Measurements from ENCODE around the gene PTPRO. TPM values are rescaled to one million over a fixed set of nuclear protein-coding genes. Genes with fewer than 3 reads are reported as not detected.

The PTPRO gene
- total and polyA plus RNA-seq, 10 of the 15 experiments (the other 5 are each of a cell fraction or from before 2014, with no cell fraction given) = 1.2 to 5.3 (median 3.5) TPM

- POLR2A ChIA-PET = no interaction called here
- TF ChIP-seq TCF12 (IDR thresholded peaks at IDR 0.05; ENCODE audit: low read depth, low read length) (no peak), USF2 (IDR thresholded peaks at IDR 0.05; ENCODE audit: borderline replicate concordance, low read depth, low read length) (no peak), ZBED1 (IDR thresholded peaks at IDR 0.05; ENCODE audit: borderline replicate concordance) (no peak), RCOR1 (conservative IDR thresholded peaks at IDR 0.05; ENCODE audit: low read depth, low read length) (no peak), ESRRA (IDR thresholded peaks at IDR 0.05; ENCODE audit: low read length) (no peak), SMAD5 (IDR thresholded peaks at IDR 0.05; ENCODE audit: low read depth) (no peak), SMAD1 (IDR thresholded peaks at IDR 0.05; ENCODE audit: low read depth, partially characterized antibody) (no peak), CEBPZ (IDR thresholded peaks at IDR 0.05; ENCODE audit: low read depth, low read length) (no peak), NR2F1 (conservative IDR thresholded peaks at IDR 0.05) (no peak), BACH1 (IDR thresholded peaks at IDR 0.05; ENCODE audit: borderline replicate concordance) (no peak), MTA2 (IDR thresholded peaks at IDR 0.05; ENCODE audit: low read depth) (no peak), BCL11A (IDR thresholded peaks at IDR 0.05; ENCODE audit: low read depth, low read length) (no peak), KAT2A (conservative IDR thresholded peaks at IDR 0.05; ENCODE audit: control insufficient read depth, low read depth, low read length) (no peak), NFYA (IDR thresholded peaks at IDR 0.05; ENCODE audit: borderline replicate concordance, low read depth, low read length) (no peak), ZBTB40 (IDR thresholded peaks at IDR 0.05; ENCODE audit: borderline replicate concordance) (no peak), ZNF274 (IDR thresholded peaks at IDR 0.05; ENCODE audit: insufficient read depth, insufficient read length) (no peak)
- 48% methylated on average over 4 of the region's 4 CpGs for whole genome bisulfite sequencing (ENCODE audit: insufficient coverage, insufficient replicate concordance, low lambda C conversion rate, missing lambda C conversion rate)
- no TSS peak for BruUV-seq (replicated peaks)
- intact Hi-C loops (cut with micrococcal nuclease; ENCODE audit: unreplicated experiment) (no loop called here), in situ Hi-C loops (cut with MboI) (no loop called here)
- no peak overlapping the region for H3K4me3 ChIP-seq
- SMC1A ChIA-PET (ENCODE audit: uncharacterized antibody, unreplicated experiment) = interaction anchor here (0.7 to 0.9 kb wide), 2 partner anchors 31 to 916 kb away, joined by 3 to 4 read pairs; no protein-coding TSS in a partner anchor
- no peaks in the 10 kb centered on the region for H3K79me2 ChIP-seq (ENCODE audit: control insufficient read depth, insufficient read depth, low read length)
- no peak overlapping the region for H2AFZ ChIP-seq (ENCODE audit: control insufficient read depth, low read depth, low read length)
- H3K36me3 ChIP-seq (ENCODE audit: control insufficient read depth in 2 of 2, insufficient read depth in 2 of 2, low read length in 1 of 2) = no peaks in the 10 kb centered on the region
- RAD21 ChIA-PET (ENCODE audit: unreplicated experiment) = no interaction called here
- H3K27me3 ChIP-seq (replicated peaks in 1 of 2; ENCODE audit: control insufficient read depth in 2 of 2, insufficient read depth in 2 of 2, low read length in 1 of 2) = peaks cover 0 to 2% of the 10 kb centered on the region in 2 experiments; a peak in 2 of 4 replicates
- no peaks in the 10 kb centered on the region for H4K20me1 ChIP-seq (ENCODE audit: control insufficient read depth, insufficient read depth)
- CTCF ChIA-PET = no interaction called here
- FAIRE-seq (no peak), DNase-seq (ENCODE audit: low read depth, low spot score) (no peak), ATAC-seq (no peak)
- H3K4me1 ChIP-seq (ENCODE audit: control insufficient read depth, insufficient read depth, low read length) = no peaks in the 10 kb centered on the region
- no peaks in the 10 kb centered on the region for H3K9me3 ChIP-seq (replicated peaks; ENCODE audit: control insufficient read depth, insufficient read depth, low read length)
- no peak overlapping the region for H3K9ac ChIP-seq (ENCODE audit: control insufficient read depth, insufficient read depth, low read length)
- H3K27ac ChIP-seq (ENCODE audit: control insufficient read depth, insufficient read depth) = no peak overlapping the region
- no peak overlapping the region for H3K4me2 ChIP-seq (ENCODE audit: control insufficient read depth, insufficient read depth)
These were observed 1.2 kb downstream of the PTPRO start for GRCh38 chr12:15323480-15323879.

Measured in GM12878 (cell line).